Parathyroid adenoma (tissue), 2 donors: ENCODE measurements around the gene SRP14.

Experiments
- H2AFZ ChIP-seq: fragments of 300-600 bp; sonication (generic); one replicate; pipeline ENCODE4 v1.7.0; 2017; ENCODE audit warnings: antibody characterized with exemption, mild to moderate bottlenecking
- H3K27ac ChIP-seq: fragments of 300-600 bp; sonication (generic); one replicate; pipeline ENCODE4 v1.7.0; 2017
- H3K27me3 ChIP-seq: fragments of 300-600 bp; sonication (generic); one replicate; pipeline ENCODE4 v1.7.0; 2017; ENCODE audit warnings: low read length; ENCODE audit not compliant: control insufficient read depth, insufficient read depth
- H3K36me3 ChIP-seq: fragments of 300-600 bp; sonication (generic); one replicate; pipeline ENCODE4 v1.7.0; 2017; ENCODE audit warnings: low read length; ENCODE audit not compliant: control insufficient read depth, insufficient read depth
- H3K4me1 ChIP-seq: fragments of 300-600 bp; sonication (generic); one replicate; pipeline ENCODE4 v1.7.0; 2017; ENCODE audit warnings: control low read depth
- H3K4me2 ChIP-seq: fragments of 300-600 bp; sonication (generic); one replicate; pipeline ENCODE4 v1.7.0; 2017; ENCODE audit warnings: low read length
- H3K4me3 ChIP-seq: fragments of 300-600 bp; sonication (generic); one replicate; pipeline ENCODE4 v1.7.0; 2017; ENCODE audit warnings: low read depth, low read length
- H3K79me2 ChIP-seq: fragments of 300-600 bp; sonication (generic); one replicate; pipeline ENCODE4 v1.7.0; 2017; ENCODE audit warnings: control low read depth
- H3K9ac ChIP-seq: fragments of 300-600 bp; sonication (generic); one replicate; pipeline ENCODE4 v1.7.0; 2017; ENCODE audit warnings: mild to moderate bottlenecking
- H3K9me3 ChIP-seq: fragments of 300-600 bp; sonication (generic); one replicate; pipeline ENCODE4 v1.7.0; 2017; ENCODE audit warnings: low read length; ENCODE audit not compliant: control insufficient read depth
- TF ChIP-seq, protein P1 (sequence below): fragments of 300-600 bp; sonication (generic); IDR thresholded peaks from one replicate; pipeline ENCODE4 v1.7.0; 2017; ENCODE audit warnings: antibody characterized with exemption, mild to moderate bottlenecking
- donor health status: primary hyperparathyroidism.

The SRP14 gene

DNA sequence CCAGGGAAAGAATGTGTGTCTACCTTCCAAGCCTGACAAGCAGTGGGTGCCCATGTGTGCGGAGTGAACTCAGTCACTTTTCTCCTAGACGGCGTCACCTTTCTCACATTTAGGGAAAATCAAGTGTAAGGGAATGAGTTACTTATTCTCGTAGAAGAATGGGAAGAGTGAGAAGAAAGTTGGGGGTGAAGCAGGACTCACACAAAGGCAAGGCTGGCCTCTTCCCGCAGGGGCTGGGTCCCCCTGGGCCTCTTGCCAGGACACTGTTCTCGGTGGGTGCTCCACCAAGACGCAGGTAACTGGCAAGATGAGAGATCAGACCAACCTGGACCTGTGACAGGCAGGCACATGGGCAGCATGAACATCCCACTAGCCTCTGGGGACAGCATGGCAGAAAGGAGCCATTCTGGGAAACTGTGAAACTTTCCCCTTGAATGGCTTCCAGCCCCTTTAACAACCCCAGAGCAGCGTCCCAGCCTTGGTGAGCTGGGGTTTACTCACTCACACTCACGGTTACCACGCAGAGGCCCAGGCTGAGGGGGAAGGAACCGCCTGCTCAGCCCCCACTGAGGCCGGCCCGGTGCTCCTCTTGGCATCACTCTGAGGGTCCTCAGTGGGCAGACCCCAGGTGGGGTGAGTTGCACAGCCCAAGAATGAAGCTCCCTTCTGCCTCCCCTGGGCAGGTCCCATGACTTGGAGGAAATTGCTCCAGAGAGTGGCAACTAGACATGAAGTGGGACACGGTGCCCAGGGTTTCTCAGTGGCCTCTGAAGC, 15.0 kb upstream of the SRP14 start:
- Histone ChIP-seq H2AFZ (no peak overlapping the region), H3K4me3 (no peak overlapping the region), H3K9ac (no peak overlapping the region), H3K27me3 (no peaks in the 10 kb centered on the region), H3K9me3 (no peaks in the 10 kb centered on the region), H3K79me2 (no peaks in the 10 kb centered on the region), H3K27ac (no peak overlapping the region), H3K36me3 (no peaks in the 10 kb centered on the region), H3K4me2 (no peak overlapping the region), H3K4me1 (peaks cover 2% of the 10 kb centered on the region)
- TF ChIP-seq, protein P1, sequence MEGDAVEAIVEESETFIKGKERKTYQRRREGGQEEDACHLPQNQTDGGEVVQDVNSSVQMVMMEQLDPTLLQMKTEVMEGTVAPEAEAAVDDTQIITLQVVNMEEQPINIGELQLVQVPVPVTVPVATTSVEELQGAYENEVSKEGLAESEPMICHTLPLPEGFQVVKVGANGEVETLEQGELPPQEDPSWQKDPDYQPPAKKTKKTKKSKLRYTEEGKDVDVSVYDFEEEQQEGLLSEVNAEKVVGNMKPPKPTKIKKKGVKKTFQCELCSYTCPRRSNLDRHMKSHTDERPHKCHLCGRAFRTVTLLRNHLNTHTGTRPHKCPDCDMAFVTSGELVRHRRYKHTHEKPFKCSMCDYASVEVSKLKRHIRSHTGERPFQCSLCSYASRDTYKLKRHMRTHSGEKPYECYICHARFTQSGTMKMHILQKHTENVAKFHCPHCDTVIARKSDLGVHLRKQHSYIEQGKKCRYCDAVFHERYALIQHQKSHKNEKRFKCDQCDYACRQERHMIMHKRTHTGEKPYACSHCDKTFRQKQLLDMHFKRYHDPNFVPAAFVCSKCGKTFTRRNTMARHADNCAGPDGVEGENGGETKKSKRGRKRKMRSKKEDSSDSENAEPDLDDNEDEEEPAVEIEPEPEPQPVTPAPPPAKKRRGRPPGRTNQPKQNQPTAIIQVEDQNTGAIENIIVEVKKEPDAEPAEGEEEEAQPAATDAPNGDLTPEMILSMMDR = no peak

DNA sequence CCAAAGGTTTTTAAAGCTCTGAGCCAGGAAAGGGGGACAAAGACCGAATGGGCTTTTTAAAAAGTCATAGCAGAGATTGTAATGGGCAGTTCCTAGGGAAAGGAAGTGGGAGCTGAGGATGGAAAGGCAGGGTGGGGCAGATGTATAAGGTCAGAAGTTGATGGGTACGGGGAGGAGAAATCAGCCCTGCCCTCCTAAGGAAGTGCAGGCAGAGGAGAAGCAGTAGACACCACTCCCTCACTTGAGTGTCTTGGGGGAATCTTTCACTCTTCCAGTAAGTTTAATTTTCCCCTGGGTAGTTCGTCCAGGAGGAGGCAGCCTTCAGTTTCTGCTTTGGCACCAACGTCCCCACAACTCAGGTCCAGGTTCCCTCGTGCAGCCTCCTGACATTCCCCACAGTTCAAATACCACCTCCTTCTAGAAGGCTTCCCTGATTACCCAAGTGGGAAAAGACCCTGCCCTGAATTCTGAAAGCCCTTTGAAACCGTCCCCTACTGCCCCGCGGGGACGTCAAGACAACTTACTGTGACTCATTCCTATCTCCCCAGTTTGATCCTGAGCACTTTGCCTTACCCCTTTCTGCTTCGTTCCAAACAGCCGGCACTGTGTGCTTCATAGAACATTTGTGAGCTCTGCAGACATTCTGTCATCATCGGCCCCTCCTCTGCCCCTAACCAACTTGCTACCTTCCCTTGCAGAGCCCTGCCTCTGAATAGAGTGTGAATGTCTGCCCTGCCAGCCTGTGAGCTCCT, 14.3 kb upstream of the SRP14 start:
- no peak overlapping the region for H2AFZ ChIP-seq
- H3K4me2 ChIP-seq = no peak overlapping the region
- TF ChIP-seq, protein P1 = no peak
- H3K9ac ChIP-seq = no peak overlapping the region
- H3K79me2 ChIP-seq = no peaks in the 10 kb centered on the region
- no peak overlapping the region for H3K27ac ChIP-seq
- H3K4me1 ChIP-seq = peaks cover 2% of the 10 kb centered on the region
- no peaks in the 10 kb centered on the region for H3K9me3 ChIP-seq
- no peaks in the 10 kb centered on the region for H3K27me3 ChIP-seq
- H3K36me3 ChIP-seq = no peaks in the 10 kb centered on the region
- no peak overlapping the region for H3K4me3 ChIP-seq

DNA sequence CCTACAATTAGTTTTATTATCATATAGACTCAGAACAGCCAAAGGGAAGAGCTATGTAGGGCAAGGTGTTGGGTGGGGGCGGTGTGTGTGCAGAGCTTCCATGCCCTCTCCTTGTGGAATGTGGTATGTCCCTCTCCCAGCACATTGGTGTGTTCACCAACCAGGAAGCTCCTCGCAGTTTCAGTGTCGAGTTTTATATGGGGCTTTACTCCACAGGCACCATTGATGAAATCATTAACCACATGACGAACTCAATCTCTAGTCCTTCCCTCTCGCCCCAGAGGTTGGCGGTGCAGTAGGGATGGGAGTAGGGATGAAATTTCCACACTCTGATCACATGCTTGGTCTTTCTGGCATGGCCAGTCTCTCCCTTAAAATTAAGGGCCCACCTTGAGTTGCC, 13.6 kb upstream of the SRP14 start:
- no peak overlapping the region for H2AFZ ChIP-seq
- TF ChIP-seq, protein P1 = no peak
- H3K4me3 ChIP-seq = no peak overlapping the region
- no peaks in the 10 kb centered on the region for H3K79me2 ChIP-seq
- no peak overlapping the region for H3K27ac ChIP-seq
- H3K9ac ChIP-seq = no peak overlapping the region
- no peaks in the 10 kb centered on the region for H3K36me3 ChIP-seq
- no peaks in the 10 kb centered on the region for H3K9me3 ChIP-seq
- H3K27me3 ChIP-seq = no peaks in the 10 kb centered on the region
- H3K4me2 ChIP-seq = no peak overlapping the region
- peaks cover 2% of the 10 kb centered on the region for H3K4me1 ChIP-seq

DNA sequence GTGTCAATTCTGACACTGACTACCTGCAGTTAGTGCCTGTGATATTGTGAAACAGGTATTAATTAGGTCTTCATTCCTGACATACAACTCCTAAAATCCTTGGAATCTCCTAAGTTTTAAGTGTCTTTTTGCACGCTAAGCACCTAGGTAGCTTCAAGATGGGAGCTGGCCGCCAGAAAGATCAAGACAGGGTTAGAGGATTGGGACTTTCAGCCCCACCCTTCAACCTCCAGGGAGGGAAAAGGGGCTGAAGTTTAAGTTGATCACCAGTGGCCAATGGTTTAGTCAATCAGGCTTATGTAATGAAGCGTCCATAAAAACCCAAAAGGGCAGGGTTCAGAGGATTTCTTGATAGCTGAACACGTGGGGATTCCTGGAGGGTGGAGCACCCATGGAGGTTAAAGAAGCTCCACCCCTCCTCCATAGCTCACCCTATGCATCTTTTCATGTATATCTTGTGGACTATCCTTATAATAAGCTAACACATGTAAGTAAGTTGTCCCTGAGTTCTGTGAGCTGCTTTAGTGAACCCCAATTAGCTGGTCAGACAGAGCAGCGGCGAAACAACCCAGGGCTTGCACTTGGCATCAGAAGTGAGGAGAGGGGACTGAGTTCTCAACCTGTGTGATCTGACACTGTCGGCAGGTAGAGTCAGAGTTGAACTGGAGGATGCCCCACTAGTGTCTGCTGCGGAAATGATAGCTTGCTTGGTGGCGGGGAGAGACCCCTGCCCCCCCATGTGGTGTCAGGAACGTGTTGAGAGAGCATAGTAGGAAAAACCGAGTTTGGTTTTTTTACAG, 12.8 kb upstream of the SRP14 start:
- no peak overlapping the region for H3K27ac ChIP-seq
- no peaks in the 10 kb centered on the region for H3K36me3 ChIP-seq
- no peak overlapping the region for H3K9ac ChIP-seq
- H3K4me2 ChIP-seq = no peak overlapping the region
- H3K4me3 ChIP-seq = no peak overlapping the region
- no peaks in the 10 kb centered on the region for H3K79me2 ChIP-seq
- TF ChIP-seq, protein P1 = no peak
- H3K27me3 ChIP-seq = no peaks in the 10 kb centered on the region
- no peak overlapping the region for H2AFZ ChIP-seq
- peaks cover 2% of the 10 kb centered on the region for H3K4me1 ChIP-seq
- no peaks in the 10 kb centered on the region for H3K9me3 ChIP-seq
